Measurements from ENCODE around the gene PLAU.
"Not testable (repeated sequence)": the region's sequence is repeated elsewhere in the genome, so short reads cannot be mapped to it uniquely, and the experiment has no call there.

PLAU gene

DNA sequence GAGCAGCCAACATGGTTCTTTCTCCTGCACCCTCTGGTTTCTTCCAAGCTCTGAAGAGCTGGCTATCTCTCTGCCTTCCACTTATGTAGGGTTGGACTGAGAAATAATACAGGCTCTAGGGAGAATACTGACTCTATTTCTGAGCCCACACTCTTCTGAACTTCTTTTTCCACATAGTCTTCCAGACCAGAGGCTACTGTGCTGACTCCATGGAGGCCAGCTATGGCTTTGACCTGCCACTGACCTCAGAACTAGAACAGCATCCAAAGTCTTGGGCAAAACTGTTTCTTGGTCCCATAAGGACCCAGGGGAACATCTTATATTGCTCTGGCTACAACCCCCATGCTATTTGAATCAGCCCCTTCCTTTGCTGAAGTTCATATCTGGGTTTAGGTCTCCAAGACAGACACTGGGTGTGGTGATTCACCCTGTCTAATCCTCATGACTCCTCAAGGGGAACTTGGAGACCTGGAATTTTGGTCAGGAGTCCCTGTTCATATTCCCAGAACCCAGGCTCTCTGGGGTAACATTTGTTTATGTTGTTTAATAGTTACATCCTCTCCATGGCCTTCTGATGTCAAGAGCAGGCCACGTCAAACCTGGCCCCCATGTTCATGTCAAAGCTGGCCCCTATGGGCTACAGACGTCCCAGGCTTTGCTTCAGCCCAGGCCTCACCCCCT, 12.1 kb upstream of the PLAU start:
- DNase-seq = no peak

DNA sequence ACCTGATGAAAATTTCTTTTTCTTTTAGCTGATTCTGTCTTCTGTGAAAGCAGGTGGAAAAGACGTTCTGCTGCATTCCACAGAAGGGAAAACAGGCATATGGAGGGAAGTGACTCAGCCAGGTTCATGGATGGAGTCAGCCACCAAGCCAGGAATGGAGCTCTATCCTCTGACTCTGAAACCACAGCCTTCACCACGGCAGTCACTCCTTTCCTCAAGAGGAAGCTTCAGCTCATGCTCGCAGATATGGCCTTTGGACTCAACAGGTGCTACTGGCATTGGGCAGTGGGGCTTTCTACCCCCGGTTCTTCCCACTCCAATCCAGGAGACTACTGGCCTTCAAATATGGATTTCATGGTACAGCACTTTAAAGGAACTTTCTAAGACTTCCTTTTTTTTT, 11.5 kb upstream of the PLAU start:
- DNase-seq = no peak

GRCh38 chr10:73900064-73900463, 10.9 kb upstream of the PLAU start:
- no peak for DNase-seq

DNA sequence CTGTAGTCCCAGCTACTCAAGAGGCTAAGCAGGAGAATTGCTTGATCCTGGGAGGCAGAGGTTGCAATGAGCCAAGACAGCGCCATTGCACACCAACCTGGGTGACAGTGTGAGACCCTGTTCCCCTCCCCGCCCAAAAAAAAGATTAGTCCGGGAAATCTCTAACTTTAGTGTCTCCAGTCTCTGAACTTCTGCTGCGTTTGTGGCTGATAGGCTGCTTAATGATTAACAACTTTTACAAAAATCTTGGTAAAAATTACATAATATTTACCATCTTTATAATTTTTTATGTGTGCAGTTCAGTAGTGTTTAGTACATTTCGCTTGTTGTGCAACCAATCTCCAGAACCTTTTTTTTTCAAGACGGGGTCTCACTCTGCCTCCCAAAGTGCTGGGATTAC, 9.7 kb upstream of the PLAU start:
- DNase-seq = no peak

- no peak for DNase-seq
Measured at GRCh38 chr10:73902351-73902750, 8.6 kb upstream of the PLAU start.

- DNase-seq = no peak
Measured at GRCh38 chr10:73905256-73906020, 5.5 kb upstream of the PLAU start.

- no peak for DNase-seq
Measured at GRCh38 chr10:73906524-73907447, 4.1 kb upstream of the PLAU start.

- no peak for DNase-seq
Measured at GRCh38 chr10:73907841-73908517, 3.0 kb upstream of the PLAU start.

DNA sequence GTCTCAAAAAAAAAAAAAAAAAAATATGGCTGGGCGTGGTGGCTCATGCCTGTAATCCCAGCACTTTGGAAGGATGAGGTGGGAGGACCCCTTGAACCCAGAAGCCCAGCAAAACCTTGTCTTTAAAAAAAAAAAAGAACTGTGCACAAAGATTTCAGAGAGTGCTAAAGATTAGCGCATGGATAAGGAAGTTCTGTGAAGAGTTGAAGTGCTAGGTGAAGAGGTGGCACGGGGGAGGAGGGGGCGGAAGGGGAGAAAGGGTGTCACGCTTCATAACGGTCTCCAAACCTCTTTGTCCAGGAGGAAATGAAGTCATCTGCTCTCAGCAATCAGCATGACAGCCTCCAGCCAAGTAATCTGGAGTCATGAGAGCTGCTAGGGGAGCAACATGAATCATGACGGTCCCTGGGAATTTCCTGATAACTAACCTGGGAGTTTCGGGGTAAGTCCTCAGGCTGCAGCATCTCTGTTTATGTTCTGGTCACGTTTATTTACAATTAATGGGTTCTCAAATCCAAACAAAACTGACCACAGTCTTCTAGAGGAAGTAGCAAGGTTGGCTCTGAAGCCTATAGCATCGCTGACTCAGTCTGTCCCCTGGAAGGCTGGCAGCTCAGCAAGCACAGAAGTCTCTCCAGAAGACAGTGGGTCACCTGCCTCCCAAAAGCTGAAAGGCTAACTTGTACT, 1.9 kb upstream of the PLAU start:
- peak; percentile 66 for DNase-seq

GRCh38 chr10:73909540-73910115, 1.3 kb upstream of the PLAU start:
- no peak for DNase-seq

DNA sequence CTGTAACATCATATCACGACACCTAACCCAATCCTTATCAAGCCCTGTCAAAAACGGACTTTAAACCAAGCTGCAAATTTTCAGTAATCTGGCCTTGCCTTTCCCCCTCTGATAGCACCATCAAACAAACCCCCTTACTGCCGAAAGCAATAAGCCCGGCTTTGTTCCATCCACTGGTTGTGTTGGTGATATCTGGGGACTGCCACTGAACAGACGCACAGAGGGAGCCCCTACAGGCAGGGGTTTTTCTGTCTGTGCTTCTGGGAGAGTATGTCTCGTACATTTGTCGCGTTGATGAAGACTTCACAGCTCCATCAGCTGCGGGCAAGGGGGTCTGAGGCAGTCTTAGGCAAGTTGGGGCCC, 550 bp upstream of the PLAU start:
- peak; percentile 8 for DNase-seq

- no peak for DNase-seq
Measured at GRCh38 chr10:73911553-73912004, 647 bp downstream of the PLAU start.

GRCh38 chr10:73914036-73914435, 3.1 kb downstream of the PLAU start:
- no peak for DNase-seq

DNA sequence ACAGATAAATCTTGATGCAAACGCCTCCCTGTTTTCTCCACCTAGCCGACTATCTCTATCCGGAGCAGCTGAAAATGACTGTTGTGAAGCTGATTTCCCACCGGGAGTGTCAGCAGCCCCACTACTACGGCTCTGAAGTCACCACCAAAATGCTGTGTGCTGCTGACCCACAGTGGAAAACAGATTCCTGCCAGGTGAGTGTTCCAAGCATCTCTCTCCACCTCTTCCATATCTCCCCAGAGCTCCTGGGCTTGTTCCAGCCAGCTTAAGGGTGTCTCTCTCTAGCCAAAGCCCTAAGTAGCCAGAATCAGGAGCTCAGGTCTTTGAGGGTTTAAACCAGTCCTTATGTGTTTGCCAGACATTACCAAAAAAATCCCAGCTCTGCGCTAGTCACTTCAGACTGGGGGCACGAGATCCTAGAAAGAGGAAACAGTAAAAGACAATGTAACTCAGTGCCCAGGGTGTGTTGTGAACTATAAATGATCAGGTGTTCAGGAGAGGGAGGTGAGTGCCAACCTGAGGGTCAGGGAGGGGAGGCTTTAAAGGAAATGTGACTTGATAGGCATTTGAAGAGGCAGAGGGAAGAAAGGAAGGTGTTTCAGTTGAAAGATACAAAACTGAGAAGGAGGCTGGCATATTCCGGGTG, 4.4 kb downstream of the PLAU start:
- DNase-seq = no peak

GRCh38 chr10:73916761-73917470, 6.0 kb downstream of the PLAU start:
- no peak for DNase-seq

DNA sequence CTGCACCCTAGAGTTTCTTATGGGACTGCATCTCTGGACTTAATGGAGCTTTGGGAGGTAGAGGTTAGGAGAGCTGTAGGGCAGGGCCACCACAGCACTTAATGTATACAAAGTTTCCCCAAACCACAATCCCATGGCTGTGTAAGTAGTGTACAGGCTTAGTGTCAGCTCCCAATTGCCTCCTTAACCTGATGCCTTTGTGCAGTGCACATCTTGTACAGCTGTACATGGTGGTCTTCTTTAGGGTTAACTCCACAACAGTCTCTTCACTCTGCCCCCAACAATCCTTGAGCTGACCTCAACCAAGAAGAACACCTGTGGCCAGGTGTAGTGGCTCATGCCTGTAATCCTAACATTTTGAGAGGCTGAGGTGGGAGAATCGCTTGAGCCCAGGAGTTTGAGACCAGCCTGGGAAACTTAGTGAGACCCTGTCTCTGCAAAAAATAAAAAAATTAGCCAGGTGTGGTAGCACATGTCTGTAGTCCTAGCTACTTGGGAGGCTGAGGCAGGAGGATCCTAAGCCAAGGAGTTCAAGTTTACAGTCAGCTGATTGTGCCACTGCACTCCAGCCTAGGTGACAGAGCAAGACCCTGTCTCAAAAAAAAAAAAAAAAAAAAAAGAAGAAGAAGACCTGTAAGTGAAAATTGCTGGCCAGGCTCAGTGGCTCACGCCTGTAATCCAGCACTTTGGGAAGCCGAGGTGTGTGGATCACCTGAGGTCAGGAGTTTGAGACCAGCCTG, 6.8 kb downstream of the PLAU start:
- DNase-seq = no peak

DNA sequence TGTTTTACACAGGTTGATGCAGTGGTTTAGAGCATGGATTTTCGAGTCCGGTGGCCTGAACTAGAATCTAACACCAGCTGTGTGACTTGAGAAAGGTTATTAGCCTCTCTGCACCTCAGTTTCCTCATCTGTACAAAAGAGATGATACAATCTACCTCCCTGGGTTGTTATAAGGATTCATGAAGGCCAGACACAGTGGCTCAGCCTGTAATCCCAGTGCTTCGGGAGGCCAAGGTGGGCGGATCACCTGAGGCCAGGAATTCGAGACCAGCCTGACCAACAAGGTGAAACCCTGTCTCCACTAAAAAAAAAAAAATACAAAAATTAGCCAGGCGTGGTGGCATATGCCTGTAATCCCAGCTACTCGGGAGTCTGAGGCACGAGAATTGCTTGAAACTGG, 8.5 kb downstream of the PLAU start:
- DNase-seq = not testable (repeated sequence)

- no peak for DNase-seq
Measured at GRCh38 chr10:73920089-73920488, 9.2 kb downstream of the PLAU start.

DNA sequence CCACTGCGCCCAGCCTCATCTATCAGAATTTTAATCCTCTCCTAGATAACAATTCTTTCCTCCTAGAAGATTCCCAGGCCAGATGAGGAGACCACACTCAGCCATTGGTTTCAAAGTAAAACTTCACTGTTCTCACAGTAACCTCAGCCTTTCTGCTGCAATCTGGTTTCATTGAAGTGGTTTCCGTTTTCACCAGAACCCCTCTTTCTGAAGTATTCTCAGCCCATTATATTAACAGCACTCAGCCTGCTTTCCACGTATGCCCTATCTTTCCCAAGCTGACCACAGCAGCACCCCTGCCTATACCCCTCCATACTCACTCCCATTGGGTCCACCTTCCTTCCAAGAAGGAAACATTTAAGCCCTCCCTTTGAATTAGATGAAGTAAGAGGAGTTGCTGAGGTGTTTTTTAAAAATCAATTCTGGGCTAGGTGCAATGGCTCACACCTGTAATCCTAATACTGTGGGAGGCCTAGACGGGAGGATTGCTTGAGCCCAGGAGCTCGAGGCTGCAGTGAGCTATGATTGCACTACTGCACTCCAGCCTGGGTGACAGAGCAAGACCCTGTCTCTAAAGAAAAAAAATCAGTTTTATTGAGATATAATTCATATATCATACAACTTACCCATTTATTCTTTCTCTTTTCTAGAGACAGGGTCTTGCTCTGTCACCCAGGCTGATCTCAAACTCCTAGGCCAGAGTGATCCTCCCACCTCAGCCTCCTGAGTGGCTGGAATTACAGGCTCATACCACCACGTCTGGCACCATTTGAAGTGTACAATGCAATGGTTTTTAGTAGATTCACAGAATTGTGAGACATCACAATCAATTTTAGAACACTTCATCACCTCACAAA, 11.3 kb downstream of the PLAU start:
- DNase-seq = no peak
